Measurements from ENCODE around the gene MOSMO.
"Not testable (repeated sequence)": the region's sequence is repeated elsewhere in the genome, so short reads cannot be mapped to it uniquely, and the experiment has no call there.

Gene MOSMO

DNA sequence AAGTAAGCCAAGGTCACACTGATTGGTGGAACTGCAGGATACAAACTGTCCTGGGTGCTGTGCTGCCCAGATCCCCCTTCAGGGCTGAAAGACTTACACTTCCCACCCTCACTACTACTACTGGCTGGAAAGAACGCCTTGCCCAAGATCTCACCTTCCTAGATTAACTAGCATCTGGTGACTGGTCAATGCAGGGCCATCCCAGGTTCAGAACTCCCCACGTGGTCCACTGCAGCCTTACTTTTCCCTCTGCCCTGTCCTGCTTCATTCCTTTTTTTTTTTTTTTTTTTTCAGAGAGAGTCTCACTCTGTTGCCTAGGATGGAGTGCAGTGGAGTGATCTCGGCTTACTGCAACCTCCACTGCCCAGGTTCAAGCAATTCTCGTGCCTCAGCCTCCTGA, 4.7 kb upstream of the MOSMO start:
- DNase-seq (ENCODE audit: low spot score), result no peak

DNA sequence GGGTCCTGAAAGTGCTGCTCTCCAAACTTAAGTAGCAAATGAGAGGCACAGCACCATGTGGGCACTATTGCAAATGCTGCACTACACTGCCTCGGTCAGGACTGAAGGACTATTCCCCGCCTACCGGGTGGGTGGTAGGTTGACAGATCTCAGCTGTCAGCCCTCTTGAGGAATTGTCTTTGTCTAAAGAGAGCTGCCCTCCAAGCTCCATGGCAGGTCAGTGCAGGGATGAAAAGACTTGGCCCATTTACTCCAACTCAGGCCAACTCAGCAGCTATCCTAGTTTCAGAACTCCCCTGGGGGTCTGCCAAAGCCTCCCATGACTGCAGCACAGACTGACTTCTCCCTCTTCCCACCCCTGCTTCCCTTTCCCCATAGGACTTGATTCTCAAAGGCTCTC, 3.6 kb upstream of the MOSMO start:
- no peak for DNase-seq (ENCODE audit: low spot score)

DNA sequence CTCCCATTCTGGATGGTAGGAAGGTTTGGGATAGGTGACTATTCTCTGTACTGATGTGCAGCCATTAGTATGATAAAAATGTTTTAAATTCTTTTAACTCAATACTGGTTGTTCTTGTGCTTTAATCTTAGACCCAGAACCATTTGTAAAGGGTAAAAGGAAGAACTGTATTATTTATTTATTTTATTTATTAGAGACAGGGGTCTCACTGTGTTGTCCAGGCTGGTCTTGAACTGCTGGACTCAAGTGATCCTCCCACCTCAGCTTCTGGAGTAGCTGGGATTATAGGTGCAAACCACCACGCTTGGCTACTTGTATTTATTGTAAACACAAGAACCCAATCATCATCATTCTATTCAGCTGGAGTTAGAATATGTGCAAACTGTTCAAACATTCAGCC, 2.2 kb upstream of the MOSMO start:
- no peak for DNase-seq (ENCODE audit: low spot score)

DNA sequence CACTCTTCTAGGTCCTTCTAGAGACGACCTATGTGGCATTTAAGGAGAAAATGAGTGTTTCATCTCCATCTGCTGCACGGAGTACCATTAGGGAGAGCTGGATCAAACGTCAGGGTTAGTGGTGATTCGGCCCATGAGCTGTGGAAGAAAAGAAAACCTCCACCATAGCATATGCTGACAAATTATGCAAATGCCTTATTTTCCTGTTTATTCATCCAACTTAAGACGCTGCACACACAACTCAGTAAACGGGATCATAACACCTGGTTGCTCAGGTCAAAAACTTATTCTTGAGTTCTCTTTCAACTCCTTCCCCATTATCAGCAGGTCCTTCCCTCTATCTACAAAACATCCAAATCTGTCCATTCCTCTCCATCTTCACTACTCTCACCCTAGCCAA, 1.3 kb upstream of the MOSMO start:
- no peak for DNase-seq (ENCODE audit: low spot score)

DNA sequence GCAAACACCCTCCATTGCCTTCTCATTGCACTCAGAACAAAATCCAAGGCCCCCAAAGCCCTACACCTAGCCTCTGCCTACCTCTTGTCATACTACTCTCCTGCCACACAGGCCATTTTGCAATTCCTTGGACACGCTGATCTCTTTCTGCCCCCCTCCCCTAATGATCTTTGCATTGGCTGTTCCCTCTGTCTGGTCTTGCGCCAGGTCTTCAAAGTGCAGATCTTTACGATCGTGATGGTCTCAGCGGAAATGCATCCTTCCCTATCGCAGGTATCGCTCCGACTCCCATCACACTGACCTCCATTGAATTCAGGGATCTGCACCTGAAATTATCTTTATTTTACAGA, 777 bp upstream of the MOSMO start:
- DNase-seq (ENCODE audit: low spot score), result no peak

DNA sequence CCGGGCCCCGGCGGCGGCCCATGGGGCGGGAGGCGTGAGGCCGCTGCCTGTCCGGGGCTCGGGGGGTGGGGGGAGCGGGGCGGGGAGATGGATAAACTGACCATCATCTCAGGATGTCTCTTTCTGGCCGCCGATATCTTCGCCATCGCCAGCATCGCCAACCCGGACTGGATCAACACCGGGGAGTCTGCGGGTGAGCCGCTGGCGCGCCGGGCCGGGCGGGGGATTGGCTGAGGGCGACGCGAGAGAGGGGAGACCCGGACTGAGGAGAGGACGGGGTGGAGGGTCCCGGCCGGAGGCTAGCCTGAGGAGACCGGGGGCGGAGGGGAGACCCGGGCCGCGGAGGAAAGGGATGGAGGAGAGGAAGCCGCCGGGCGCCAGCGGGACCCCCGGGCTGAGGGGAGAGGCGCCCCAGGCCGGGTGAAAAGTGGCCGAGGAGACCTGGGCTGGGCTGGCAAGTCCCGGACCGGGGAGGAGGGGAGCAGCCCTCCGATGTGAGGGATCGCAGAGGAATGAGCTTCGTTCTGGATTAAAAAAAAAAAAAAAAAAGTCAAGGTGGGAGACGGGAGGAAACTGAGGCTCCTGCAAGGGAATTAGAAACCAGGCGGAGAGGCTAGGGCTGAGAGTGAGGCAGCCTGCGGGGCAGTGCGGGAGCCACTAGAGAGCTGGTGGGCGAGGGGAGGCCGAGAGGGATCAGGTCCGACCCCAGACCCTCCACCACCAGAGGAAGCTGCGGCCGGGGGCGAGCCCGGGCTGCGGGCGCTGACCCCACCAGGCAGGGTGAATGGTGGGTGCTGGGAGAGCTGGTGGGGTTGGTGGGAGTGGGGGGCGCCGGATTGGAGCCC, 526 bp downstream of the MOSMO start:
- no peak for DNase-seq (ENCODE audit: low spot score)

DNA sequence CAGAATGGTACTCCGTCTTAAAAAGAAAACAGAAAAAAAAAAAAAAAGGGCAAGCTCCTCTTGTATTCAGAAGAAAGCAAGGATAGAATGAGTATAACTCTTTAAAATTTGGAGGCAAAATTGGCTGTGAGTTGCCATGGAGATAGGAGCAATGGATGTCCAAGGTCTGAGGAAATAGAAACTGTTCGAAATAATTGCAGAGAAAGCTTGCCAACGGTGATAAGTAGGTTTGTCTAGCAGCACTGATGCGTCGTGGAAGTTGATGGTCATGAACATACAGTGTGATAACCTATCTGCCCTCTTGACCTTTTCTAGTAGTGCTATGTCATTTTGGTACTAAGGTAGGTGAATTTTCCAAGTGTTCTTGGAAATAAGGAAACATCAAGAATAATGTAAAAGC, 3.0 kb downstream of the MOSMO start:
- no peak for DNase-seq (ENCODE audit: low spot score)

DNA sequence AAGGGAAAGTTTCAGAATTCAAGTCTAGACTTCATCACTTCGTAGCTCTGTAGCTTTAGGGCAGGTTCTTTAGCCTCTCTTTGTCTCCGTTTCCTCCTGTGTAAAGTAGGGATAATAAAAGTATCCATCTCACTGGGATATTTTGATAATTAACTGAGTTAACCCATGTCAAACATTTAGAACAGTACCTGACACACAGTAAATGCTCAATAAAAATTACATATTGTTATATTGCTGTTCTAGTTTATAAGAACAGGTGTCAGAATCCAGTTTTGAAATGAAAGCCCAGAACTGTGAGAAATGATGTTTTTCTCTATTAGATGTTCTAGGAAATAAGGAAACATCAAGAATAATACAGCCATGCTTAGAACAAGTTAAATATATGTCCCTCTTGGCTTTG, 4.3 kb downstream of the MOSMO start:
- no peak for DNase-seq (ENCODE audit: low spot score)

DNA sequence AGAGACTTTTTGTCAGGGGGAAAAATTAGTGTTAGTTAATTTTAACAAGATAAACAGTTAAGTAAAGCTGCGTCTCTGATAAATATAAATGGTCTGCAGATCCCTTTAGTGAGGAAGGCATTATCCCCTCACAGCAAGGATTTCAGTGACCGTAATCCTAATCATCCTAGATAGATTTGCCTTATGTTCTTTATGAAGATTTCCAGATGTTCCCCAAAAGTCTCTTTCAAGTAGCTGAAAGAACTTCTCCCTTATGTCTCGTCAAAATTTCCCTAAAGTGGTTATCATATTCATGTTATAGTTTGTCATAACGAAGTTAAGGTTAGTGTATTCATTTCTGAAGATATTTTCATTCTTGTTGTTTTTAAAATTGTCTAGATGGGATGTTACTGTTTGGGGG, 5.6 kb downstream of the MOSMO start:
- DNase-seq (ENCODE audit: low spot score), result no peak

DNA sequence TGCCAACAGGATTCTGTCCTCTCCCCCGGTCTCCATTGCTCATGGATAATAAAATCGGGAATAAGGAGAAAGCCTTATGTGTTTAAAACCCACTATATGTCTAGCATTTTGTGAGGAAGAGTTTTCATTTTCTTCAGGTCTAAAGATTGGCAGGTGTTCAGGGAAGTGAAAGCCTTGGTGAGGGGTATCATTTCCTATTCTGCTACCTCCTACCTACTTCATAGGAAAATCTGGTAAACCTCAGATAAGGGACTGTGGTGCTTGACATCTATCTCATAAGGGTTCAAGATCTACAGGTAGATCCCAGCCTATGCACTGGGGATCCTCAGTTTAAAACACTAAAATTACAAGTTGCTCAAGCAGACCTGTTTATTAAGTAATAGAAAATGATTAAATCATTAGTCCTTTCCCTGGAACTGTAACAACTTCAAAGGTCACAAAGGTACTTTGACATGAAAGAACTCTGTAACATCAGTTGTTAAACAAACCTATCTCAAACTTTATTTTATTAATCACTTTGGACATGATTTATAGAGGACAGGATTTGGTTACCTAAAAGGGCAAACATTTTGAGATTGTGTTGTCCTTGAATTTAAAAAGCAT, 6.5 kb downstream of the MOSMO start:
- no peak for DNase-seq (ENCODE audit: low spot score)

DNA sequence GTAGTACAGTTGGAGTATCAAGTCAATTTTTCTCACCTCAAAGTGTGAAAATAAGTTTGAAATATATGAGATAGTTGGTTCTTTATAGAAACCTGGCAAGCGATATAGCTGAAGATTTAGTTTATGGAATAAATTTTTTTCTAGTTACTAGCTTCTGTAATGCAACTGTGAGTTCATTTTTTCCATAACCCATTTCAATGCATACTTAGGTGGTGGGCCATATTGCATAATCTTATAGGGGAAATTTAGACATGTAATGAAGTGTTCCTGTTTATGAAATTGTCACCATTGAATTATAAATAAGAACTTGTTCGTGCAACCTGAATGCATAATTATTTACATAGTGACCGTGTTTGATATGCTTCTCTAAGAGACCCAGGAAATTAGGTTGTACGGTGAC, 9.0 kb downstream of the MOSMO start:
- no peak for DNase-seq (ENCODE audit: low spot score)

DNA sequence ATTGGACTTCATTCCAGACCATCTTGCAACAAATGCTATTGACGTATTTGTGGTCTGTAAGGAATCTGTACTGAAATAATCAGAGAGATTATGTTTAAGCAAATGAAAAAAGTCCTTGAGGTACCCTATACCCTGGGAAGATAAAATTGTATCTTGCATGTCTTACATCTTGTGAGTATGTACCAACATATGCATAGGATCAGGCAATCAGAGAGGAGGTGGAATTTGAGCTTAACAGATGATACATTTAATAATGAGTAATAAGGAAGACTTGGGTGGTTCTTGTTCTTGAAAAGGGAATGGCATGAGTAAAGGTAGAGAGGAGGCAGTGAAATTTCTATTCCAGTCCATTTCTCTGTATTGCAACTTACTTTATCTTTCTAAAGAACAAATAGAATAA, 10.6 kb downstream of the MOSMO start:
- DNase-seq (ENCODE audit: low spot score), result no peak

DNA sequence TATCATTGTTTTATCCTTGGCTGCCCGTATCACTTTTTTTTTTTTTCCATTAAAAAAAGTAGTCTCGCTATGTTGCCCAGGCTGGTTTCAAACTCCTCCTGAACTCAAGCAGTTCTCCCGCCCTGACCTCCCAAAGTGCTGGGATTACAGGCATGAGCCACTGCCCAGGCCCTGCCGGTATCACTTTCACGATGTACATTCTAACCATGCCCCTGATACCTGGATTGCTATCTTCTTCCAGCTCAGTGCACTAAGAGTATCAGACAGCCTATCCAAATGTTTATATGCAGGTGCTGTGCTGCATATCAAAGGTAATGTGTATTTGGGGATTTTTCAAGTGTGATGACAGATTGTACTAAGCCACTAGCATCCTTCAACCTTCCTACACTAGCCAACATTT, 14.2 kb downstream of the MOSMO start:
- no peak for DNase-seq (ENCODE audit: low spot score)

DNA sequence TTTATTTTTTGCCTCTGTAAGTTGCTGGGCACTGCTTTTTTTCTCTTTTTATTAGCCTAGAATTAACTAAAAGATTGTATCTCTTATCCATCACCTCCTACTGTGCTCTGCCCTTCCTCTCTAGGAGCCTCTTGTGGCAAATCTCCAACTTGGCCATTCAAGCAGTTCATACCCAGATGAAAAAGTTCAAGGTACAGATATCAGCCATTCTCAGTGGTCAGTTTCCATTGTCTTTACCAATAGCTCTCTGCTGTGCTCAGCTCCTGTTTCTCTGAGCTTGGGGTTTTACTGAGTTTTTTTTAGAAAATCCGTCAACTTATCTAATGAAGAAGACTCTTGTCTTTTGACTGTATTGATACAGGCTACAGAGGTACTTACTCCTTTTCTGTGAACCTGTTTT, 15.6 kb downstream of the MOSMO start:
- no peak for DNase-seq (ENCODE audit: low spot score)

DNA sequence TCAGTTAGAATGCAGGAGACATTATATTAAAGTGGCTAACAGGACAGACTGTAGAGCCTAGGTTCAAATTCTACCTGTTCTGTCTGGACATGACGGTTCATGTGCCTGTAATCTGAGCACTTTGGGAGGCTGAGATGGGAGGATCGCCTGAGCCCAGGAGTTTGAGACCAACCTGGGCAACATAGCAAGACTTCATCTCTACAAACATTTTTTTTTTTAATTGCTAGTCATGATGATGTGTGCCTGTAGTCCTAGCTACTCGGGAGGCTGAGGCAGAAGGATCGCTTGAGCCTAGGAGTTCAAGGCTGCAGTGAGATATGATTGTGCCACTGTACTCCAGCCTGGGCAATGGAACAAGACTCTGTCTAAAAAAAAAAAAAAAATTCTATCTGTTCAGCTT, 16.9 kb downstream of the MOSMO start:
- not testable (repeated sequence) for DNase-seq (ENCODE audit: low spot score)

DNA sequence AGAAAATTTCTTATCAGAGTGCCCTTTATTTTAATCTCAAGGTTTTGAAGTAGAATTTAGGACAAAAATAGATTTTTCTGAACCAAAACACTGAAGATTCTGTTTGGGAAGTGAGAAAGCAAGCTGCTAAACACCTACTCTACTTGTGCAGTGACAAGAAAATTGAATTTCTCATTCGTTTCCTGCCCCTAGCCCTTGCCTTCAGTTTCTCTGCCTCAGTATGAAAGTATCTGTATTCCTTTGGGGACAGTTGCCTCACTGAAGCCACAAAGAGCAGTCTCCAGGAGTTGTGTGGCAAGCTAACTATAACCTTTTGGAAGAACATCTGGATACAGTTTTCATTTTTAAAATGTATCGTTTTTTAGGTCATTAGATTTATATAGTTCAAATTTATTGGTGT, 19.7 kb downstream of the MOSMO start:
- DNase-seq (ENCODE audit: low spot score), result no peak

DNA sequence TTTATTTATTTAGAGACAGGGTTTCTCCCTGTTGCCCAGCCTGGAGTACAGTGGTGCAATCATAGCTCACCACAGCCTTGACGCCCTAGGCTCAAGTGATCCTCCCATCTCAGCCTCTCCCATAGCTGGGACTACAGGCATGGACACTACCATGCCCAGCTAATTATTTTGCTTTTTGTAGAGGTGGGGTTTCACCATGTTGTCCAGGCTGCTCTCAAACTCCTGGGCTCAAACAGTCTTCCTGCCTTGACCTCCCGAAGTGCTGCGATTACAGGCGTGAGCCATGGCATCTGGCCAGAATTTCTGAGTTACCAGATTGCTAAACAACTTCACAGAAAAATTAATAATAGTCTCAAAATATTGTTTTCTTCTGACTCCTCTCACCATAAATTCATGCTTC, 21.7 kb downstream of the MOSMO start:
- DNase-seq (ENCODE audit: low spot score), result no peak

DNA sequence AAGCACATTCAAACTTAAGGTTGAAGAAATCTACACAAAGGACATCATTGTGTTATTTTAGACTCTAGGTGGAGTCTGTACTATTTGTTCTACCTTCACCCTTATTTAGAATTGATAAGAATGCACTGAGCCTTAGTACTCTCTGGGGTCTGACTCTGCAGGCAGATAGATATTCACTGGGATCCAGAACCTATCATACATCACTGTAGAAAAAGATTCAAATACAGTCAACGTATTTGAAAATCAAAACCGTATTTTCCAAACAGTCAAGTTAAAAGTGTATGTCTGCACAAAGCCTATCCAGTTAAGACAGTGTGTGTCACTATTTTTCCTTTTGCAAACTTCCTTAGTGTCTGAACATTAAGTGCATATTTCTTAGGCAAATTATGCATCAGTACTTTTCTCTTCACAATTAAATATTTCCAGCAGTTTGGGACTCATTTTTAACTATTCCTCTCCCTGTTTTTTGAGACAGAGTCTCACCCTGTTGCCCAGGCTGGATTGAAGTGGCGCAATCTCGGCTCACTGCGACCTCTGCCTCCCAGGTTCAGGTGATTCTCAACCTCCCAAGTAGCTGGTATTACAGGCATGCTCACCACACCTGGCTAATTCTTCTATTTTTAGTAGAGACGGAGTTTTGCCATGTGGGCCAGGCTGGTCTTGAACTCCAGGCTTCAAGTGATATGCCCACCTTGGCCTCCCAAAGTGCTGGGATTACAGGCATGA, 22.3 kb downstream of the MOSMO start:
- no peak for DNase-seq (ENCODE audit: low spot score)

DNA sequence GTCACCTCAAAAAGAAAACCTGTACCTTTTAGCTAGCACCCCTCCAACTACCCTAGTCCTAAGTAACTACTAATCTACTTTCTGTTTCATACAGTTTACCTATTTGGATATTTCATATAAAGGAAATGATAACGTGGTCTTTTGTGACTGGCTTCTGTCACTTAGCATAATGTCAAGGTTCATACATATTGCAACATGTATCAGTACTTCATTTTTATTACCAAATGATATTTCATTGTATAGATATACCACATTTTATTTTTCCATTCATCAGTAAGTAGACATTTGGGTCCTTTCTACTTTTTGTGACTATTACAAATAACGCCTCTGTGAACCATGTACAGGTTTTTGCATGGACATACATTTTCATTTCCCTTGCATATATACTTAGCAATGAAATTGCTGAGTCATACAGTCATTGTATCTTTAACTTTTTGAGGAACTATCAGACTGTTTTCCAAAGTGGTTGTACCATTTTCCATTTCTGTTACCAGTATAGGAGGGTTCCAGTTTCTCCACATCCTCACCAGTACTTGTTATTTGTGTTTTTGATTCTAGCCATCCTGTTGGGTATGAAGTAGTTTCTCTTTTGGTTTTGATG, 23.7 kb downstream of the MOSMO start:
- DNase-seq (ENCODE audit: low spot score), result no peak

DNA sequence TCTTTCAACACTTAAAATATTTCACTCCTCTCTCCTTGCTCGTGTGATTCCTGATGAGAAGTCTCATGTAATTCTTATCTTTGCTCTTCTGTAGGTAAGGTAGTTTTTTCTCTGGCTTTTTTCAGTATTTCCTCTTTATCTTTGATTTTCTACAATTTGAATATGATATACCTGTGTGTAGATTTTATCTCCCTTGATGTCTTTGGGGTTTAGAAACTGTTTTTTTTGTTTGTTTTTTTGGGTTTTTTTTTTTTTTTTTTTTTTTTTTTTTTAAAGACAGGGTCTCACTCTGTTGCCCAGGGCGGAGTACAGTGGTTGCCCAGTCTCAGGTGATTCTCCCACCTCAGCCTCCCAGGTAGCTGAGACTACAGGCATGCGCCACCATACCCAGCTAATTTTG, 26.6 kb downstream of the MOSMO start:
- no peak for DNase-seq (ENCODE audit: low spot score)

DNA sequence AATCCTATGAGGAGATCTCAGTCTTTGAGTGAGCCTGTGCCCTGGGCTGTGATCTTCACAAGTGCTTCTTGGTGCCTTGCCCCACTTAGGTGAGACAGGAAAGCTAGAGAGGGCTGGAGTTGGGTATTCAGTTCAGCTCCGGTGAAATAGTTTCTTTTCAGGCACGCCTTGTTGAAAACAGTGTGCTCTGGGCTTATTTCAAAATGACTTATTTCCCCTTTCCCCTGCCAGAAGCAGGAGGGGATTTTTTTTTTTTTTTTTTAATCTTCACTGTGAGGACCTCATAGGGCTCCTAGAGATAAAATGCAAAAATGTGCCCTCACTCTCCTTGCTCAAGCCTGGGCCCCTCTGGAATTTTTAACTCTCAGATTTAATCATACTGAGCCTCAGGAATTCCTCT, 27.2 kb downstream of the MOSMO start:
- no peak for DNase-seq (ENCODE audit: low spot score)

DNA sequence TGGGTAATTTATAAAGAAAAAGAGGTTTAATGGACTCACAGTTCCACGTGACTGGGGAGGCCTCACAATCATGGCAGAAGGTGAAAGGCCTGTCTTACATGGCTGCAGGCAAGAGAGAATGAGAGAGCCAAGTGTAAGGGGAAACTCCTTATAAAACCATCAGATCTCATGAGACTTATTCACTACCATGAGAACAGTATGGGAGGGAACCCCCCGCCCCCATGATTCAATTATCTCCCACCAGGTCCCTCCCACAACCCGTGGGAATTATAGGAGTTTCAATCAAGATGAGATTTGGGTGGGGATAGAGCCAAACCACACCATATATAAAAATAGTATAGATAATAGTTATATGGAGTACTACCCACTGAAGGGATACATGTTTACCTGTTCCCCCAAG, 36.0 kb downstream of the MOSMO start:
- DNase-seq (ENCODE audit: low spot score), result not testable (repeated sequence)

DNA sequence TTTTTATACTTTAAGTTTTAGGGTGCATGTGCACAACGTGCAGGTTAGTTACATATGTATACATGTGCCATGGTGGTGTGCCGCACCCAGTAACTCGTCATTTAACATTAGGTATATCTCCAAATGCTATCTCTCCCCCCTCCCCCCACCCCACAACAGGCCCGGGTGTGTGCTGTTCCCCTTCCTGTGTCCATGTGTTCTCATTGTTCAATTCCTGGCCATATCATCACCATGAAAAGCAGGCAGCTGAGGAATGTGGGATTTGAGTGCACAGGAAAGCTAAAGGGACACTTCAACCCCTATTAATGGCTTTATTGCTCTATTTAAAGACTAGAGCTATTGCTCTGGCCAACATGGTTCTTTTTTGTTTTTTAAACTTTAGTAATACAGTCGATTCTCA, 38.0 kb downstream of the MOSMO start:
- not testable (repeated sequence) for DNase-seq (ENCODE audit: low spot score)

Measured in CD4-positive, alpha-beta T cell treated with Interleukin-2 at 100 ng/mL for 4 hours (primary cell).